Stimulated activated CD4-positive, alpha-beta T cell treated with anti-CD3 and anti-CD28 coated beads, Interleukin-4, amount 100 ng/mL, for 1 hour (primary cell): ENCODE measurements around the gene SHISAL2A.
A peak's percentile ranks its signal among the peaks of the same experiment; 100 is the strongest.

Source experiments
- DNase-seq: peaks from one replicate; pipeline ENCODE4 v3.0.0-alpha.2; 2020

Gene SHISAL2A

DNA sequence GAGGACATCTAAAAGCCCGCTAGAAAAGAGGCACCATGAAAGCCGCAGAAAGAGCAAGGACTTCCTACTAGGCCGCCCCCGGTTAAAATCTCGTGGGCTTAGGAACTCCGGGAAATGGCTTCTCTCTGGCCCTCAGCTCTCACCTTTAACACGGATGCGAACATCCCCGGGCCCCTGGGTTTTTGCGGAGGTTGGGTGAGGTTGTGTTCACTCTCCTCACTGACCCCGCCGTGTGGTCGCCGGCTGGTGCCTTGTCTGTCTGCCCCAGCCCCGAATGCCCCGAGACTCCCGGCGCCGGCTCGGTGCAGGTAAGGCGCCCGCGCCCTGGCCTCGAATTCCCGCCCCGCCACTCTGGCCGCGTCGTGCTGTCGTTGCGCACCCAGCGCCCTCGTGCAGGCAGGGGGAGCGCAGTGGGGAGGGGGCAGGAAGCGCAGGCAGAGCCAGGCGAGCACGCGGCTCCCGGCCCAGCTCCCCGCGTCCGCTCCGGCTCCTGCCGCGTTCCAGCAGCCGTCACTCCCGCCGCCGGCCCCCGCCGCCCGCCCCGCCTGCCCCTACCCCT, at the start of gene SHISAL2A:
SHISAL2A (plus strand) TSS at position 437 of the 559 bp plus-strand sequence. CDS start 326 bp downstream, outside the sequence.
- DNase-seq = peak; percentile 70

DNA sequence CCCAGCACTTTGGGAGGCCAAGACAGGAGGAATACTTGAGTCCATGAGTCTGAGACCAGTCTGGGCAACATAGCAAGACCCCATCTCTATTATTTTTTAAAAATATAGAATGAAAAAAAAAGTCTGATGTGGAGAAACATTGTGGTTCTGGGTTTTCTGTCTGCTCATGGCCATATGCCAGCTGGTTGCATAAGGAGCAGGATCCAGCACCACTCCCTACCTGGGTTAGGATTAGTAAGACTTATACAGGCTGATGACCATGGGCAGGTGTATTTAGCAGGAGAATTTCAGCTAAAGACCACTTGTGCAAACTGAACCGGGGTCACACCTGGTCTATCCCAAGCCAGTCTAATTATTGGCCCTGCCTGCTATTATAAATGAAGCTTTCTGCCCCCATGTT, 47.5 kb upstream of the SHISAL2A start:
- DNase-seq = no peak

DNA sequence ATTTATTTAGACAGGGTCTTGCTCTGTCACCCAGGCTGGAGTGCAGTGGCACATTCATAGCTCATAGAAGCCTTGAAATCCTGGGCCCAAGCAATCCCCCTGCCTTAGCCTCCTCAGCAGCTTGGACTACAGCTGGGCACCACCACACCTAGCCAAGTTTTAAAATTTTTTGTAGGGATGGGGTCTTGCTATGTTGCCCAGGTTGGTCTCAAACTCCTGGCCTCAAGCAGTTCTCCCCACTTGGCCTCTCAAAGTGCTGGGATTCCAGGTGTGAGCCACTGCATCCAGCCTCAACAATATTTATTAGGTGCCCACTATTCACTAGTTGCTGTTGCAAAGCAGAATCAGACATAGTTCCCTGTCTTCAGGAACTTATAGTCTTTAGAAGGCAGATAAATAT, 44.9 kb upstream of the SHISAL2A start:
- no peak for DNase-seq

DNA sequence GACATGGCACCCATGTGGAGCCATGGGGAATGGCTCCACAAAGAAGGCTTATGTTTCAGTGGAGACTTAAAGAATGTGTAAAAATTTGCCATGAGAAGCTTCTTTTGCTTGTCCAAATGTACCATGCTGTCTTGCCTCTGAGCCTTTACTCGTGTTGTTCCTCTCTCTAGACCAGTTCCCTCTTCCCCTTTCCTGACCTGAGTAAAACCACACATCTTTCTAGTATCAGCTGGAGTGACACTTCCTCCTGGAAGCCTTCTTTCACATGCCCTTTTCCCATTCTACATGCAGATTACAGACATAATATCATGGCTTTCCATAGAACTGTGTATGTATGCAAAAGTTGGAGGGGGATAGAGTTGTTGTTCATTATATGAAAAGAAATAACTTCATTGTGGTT, 44.4 kb upstream of the SHISAL2A start:
- DNase-seq = no peak

DNA sequence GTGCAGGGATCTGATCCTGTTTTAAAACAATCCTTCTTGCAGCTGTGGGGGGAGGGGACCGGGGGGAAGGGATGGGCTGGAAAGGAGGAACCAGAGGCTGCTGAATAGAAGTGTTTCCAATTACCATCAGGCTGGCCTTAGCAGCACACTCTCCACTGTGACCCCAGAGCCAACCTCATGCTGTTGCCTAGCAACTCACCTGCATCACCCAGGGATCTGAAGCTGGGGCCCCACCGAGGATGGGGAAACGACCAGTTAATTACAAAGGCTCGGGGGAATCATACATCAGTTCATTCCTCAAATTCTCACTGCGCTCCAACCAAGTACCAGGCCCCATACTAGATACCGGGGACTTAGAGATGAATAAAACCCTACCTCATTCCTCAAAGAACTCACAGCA, 42.7 kb upstream of the SHISAL2A start:
- no peak for DNase-seq

DNA sequence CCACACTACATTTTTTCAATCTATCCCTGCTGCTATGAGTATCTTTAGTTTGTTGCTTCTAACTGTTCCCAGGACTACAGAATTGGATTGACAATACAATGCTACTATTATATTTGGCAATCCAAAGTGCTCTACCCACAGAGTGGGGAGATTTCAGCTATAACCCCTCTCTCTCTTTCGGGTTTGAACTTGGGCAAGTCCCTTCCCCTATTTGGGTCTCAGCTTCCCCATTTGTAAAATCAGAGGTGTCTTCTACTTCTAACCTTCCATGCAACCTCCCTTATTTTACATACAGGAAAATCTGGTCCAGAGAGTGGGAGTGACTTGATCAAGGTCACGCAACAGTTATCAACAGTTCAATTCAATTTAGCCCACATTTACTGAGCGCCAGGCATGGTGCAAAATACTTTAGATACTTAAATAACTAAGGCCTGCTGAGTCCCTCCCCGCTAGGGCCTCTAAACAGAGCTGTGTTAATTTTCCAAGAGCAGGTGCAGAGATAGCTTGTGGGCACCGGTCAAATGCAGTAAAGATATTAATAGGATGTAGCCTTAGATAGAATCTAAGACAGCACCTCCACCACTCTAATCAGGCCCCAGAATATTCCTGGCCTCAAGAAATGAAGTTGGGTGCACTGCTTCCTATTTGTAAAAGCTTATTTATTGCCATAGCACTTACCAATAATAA, 40.2 kb upstream of the SHISAL2A start:
- no peak for DNase-seq

DNA sequence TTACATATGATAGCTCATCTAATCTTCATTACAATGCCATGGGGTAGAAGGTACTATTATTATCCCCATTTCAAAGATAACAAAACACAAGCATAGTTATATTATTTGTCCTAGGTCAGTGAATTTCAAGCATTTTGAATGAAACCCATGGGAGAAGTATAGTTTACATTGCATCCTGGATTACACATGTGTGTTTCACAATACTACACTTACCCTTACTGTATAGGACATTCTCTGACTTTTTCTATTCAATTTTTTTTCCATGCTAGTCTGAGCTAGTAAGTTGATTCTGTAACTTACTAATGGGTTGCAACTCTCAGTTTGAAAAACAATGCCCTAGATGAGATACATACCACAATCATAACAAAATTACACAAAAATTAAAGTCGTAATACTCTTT, 39.5 kb upstream of the SHISAL2A start:
- no peak for DNase-seq

DNA sequence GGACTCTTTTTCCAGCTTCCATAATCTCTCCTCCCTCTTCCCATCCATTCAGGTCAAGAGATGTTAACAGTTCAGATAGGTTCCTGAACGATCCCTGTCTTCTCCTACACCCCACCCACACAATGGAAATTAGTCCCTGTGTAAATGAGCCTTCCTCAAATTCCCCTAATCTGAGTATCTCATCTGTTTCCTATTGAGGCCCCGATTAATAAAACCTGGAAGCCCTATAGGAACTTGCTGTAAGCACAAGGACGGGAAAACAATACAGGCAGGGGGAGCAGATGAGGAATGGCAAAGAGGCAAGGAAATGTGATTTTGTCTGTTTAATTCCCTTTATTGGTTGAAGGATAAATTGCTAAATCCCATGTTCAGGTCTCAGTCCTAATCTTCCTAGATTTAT, 37.9 kb upstream of the SHISAL2A start:
- DNase-seq = no peak

DNA sequence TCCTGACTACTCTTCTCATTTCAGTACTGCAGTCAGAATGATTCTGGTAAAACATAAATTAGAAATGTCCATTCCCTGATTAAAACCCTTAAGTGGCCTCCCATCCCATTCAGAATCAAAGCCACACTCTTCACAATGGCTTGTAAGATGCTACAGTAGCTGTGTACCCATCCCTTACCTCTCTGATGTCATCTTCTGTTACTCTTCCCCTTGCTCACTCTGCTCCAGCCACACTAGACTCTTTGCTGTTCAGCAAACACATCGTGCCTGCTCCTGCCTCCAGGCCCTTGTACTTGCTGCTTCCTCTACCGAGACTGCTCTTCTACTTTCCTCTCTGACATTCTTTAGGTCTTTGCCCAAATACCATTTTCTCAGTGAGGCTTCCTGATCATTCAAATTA, 35.1 kb upstream of the SHISAL2A start:
- no peak for DNase-seq

DNA sequence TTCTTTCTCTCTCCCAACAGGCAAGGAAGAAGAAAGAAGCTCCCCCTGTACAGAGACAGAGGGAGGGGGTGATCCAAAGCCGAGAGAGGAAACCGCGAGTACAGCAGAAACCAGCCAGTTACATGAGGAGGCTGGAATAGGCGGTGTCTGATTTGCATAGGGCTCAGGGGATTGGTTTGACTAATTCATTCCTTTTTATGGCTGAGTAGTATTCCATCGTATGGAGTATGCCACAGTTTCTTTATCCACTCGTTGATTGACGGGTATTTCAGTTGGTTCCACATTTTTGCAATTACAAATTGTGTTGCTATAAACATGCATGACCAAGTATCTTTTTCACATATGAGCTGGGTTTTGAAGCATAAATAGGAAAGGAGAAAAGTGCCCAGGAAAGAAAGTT, 34.2 kb upstream of the SHISAL2A start:
- no peak for DNase-seq

DNA sequence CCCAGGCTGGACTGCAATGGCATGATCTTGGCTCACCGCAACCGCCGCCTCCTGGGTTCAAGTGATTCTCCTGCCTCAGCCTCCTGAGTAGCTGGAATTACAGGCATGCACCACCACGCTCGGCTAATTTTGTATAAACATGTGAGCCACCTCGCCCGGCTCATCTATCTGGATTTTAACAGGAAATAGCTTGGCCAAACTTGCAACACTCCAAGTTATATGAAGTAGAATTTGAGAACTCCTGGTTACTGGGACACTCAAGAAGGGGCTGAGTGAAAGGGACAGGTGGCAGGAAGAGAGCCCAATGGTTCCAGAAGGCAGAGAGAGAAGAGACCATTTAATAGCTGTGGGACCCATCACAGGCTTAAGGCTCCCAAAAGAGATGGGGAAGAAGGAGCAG, 33.7 kb upstream of the SHISAL2A start:
- no peak for DNase-seq

DNA sequence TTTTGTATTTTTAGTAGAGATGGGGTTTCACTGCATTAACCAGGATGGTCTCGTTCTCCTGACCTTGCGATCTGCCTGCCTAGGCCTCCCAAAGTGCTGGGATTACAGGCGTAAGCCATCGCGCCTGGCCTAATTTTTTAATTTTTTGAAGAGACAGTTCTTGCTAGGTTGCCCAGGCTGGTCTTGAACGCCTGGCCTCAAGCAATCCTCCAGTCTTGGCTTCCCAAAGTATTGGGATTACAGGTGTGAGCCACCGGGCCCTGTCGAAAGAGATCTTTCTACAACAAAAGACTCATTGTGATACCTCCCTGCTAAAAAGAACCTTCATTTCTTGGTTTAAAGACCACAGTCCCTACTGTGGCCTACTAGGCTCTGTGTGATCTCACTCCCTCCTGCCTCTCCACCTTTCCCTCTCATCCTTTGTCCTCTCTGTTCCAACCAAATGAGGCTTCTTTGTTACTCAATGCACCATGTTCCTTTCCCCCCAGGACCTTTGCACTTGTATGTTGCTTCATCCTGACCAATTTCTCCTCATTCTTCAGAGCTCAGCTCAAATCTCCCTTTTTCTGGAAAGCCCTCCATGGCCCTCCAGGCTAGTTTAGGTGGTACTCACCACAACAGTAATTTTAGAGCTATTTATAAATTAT, 32.3 kb upstream of the SHISAL2A start:
- DNase-seq = no peak

DNA sequence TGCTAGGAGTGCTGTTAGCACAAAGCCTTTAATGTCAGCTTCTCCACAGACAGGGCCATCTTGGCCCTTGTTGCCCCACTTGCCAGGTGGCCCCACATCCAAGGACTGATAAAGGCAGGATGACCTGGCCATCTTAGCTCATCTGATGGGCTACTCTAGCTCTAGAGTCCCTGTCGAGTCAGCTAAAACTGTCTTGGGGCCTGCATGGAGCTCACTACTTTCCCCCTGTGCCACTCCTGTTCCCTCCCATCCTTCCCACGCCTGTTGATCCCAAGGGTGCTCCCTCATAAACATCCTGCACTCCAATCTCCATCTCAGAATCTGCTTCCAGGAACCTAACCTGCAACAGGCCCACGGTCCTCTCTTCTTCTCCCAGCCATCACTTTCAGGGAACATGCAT, 31.4 kb upstream of the SHISAL2A start:
- DNase-seq = no peak

DNA sequence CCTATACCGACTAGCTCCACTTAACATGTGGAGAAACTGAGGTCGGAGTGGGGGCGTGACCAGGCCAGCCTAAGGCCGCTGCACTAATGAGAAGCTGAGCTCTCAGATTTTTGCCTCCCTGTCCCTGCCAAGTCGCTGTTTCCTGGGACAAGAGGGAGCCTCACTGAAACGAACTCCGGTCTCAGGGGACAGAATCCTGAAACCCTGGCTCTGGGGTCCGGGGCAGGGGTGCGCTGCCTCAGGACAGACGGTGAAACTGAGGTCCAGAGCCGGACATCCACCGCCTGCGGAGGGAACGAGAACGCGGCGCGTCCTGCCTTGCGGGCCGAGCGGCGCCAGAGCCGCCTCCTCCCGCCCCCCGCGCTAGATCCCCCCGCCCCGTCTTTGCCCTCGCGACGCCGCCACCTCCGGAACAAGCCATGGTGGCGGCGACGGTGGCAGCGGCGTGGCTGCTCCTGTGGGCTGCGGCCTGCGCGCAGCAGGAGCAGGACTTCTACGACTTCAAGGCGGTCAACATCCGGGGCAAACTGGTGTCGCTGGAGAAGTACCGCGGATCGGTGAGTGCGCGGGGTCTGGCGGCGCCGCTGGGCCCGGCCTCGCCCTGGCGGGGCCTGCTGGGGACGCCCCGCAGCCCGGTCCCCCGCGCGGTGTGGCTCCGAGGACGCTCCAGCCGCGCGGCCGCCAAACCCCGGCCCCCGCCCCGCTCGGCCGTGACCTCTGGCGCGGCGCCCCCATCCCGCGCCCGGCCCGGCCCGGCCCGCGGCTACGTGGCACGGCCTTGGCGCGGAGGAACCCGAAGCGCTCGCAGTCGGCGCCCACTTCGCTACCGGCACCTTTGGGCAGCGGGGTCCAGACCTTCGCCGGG, 30.7 kb upstream of the SHISAL2A start, which contains the start of gene GPX7:
GPX7 (plus strand) TSS at position 381 of the 865 bp plus-strand sequence; CDS start at position 420, 39 bp downstream.
- peak; percentile 59 for DNase-seq

DNA sequence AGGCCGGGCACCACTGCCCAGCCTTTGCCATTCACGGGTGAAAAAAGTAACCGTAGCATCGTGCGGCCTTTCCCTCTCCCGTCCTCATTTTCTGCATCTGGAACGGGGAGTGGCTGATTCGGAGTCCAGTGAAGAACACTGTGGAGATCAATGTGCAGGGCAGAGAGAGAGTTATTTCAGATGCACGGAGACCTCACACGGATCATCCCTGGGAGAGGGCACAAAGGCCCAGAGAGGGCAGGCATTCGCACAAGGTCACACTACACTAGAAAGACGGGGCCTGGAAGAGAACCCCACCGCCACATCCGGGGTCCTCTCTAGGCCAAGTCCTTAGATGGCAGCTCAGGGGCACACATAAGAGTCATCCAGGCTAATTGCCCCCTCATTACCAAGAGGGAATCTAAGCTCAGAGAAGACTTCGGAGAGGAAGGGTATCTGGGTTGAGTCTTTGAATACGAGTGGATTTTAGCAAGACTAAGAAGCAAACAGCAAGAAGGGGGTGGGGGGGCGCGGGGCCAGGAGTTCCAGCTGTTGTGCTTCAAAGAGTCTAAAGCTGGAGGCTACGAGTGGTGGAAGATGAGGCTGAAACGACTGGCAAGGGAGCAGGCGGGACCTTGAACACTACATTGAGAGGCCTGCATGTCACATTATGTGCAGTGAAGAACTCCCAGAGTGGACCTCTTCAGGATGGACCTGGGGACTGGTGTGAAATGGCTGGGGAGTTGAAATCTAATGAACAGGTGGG, 29.9 kb upstream of the SHISAL2A start:
- peak; percentile 11 for DNase-seq

DNA sequence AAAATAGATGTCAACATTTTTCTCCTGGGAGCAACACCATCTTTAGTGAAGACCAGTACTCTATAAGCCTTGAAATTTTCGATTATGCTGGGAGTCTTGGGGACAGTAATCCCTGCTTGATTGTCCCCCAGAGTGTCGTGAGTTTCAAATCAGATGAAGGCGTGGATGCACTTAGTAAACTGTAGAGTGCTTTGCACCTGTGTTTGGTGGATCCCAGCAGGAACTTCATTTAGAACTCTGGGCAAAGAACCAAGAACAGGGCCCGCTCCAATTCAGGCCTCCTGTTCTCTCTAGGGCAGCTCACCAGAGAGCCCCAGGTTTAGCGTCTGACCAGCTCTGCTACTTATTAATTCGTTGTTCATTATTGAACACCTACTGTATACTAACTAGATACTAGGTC, 29.3 kb upstream of the SHISAL2A start:
- no peak for DNase-seq

DNA sequence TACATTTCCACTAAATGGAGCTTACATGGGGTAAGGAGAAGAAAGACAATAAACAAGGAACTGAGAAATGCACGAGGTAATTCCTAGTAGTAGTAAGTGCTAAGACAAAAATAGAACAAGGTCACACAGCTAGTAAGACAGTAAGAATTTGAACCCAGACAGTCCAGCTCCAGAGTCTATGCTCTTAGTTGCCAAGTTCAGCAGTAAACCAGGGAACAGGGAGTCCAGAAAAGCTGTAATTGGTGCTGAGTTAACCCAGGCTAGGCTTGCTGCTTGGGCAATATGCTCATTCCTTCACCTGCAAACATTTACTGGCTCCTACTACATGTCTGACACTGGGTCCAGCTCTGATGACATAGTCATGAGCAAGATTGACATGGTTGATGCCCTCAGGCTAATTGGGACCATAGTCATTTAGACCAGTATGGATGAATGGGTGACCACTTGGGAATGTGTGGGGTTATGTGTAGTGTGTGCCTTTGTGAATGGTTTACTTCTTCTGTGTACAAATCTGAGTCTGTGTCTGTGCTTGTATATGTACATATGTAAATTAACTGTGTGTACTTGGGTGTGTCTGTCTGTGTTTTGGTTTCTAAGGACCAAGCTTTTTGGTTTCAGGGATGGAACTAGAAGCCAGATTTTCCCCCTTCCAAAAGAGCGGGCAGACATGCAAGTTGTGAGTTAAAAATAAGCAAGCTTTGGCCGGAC, 28.8 kb upstream of the SHISAL2A start:
- no peak for DNase-seq

DNA sequence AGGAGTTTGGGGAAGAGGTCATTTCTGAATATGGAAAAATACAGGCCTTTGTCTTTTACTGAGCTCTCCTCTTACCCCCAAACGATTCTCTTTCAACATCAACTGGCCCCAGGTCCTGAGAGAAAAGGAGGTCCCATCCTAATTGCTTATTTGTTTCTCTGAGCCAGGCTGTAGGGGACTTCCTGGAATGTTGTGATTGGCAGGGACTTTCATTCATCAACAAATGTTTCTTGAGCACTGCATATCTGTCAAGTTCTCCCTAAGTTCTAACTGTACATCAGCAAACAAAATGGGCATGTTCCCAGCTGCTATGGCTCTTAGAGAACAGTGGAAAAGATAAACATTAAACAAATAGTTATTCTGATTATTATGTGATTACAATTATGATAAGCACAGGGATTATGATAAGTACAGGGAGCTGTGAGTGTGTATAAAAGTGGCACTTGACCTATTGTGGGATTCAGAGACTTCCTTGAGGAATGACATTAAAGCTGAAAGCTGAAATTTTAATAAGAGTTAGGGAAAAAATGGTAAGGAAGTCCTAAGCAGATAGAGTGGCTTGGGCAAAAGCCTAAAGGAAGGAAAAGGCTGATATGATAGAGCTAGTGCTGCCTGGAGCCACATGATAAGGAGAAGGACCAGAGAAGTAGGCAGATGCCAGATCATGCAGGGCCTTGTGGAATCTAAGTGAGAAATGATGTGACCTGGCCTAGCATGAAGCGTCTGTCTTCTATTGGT, 19.2 kb upstream of the SHISAL2A start:
- no peak for DNase-seq

DNA sequence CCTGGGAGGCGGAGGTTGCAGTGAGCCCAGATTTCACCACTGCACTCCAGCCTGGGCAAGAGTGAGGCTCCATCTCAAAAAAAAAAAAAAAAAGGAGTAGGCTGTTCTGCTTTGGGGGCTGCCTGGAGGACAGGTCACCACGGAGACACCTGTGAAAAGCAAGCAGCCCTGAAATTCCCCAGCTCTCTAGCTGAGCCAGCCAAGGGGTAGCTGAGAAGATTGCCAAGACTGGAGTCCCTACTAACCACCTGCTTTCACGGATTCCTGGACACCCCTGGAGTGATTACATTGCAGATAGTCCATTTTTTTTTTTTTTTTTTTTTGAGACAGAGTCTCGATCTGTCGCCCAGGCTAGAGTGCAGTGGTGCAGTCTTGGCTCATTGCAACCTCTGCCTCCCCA, 18.3 kb upstream of the SHISAL2A start:
- no peak for DNase-seq

DNA sequence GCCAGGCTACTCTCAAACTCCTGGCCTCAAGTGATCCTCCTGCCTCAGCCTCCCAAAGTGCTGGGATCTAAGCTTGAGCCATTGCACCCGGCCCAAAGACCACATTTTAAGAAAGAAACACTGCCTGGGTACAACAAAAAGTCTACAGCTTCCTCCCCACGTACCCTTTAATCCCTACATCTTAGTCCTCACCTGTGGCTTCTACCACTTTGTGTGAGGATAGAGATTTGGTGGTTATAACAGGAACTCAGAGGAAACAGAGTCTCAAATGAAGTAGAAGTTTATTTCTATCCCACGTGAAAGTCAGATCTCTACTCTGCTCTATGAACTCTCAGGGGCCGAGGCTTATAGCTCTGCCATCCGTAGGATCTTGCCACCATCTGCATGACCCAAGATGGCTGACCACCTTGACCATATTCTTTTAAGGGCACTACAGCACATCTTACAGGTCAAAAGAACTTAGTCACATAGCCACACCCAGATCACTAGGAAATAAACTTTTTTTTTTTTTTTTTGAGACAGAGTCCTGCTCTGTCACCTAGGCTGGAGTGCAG, 17.4 kb upstream of the SHISAL2A start:
- no peak for DNase-seq

DNA sequence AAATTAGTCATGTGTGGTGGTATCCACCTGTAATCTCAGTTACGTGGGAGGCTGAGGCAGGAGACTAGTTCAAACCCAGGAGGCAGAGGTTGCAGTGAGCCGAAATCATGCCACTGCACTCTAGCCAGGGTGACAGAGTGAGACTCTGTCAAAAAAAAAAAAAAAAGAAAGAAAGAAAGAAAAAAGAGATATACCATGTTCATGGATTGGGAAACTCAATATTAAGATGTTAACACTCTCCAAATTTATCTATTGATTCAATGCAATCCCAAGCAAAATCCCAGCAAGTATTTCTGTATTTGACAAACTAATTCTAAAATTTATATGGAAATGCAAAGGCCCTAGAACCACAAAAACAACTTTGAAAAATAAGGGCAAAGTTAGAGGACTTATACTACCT, 11.0 kb upstream of the SHISAL2A start:
- DNase-seq = no peak
